CD14-positive monocyte (primary cell): ENCODE results near the gene DISP2. TPM values are rescaled to one million over a fixed set of nuclear protein-coding genes. Genes with fewer than 3 reads are reported as not detected.

ENCODE experiments used
- DNase-seq, 3 donors: peaks; one replicate each; pipeline ENCODE4 v3.0.0-alpha.2; 2011 to 2022
- H2AFZ ChIP-seq: 2 replicates; pipeline ENCODE4 v1.6.0; 2012; ENCODE audit warnings: mild to moderate bottlenecking, low read depth, low read length, inconsistent platforms; ENCODE audit not compliant: insufficient read depth, poor library complexity, severe bottlenecking
- H3K27ac ChIP-seq, 2 donors: 1 replicate in 1 of 2; 2 replicates in 1 of 2; pipeline ENCODE4 v1.5.1; 2012 to 2013; ENCODE audit warnings: low read length in 2 of 2, control low read depth in 1 of 2, inconsistent platforms in 1 of 2, low read depth in 1 of 2, mild to moderate bottlenecking in 1 of 2
- H3K27me3 ChIP-seq, 2 donors: one replicate each; pipeline versions ENCODE4 v1.6.0 to v1.6.1; 2011 to 2013; ENCODE audit warnings: low read length in 2 of 2; ENCODE audit not compliant: control insufficient read depth in 2 of 2, insufficient read depth in 2 of 2
- H3K36me3 ChIP-seq, 2 donors: replicated peaks in 1 of 2; 1 replicate in 1 of 2; 2 replicates in 1 of 2; pipeline versions ENCODE4 v1.5.1 to v1.6.1; 2012 to 2013; ENCODE audit warnings: low read length in 2 of 2, control low read depth in 1 of 2, inconsistent platforms in 1 of 2, mild to moderate bottlenecking in 1 of 2; ENCODE audit not compliant: insufficient read depth in 2 of 2, control insufficient read depth in 1 of 2
- H3K4me1 ChIP-seq, 2 donors: 1 replicate in 1 of 2; 2 replicates in 1 of 2; pipeline versions ENCODE4 v1.5.1 to v1.6.1; 2012 to 2013; ENCODE audit warnings: low read length in 2 of 2, control low read depth in 1 of 2, inconsistent platforms in 1 of 2, mild to moderate bottlenecking in 1 of 2, moderate library complexity in 1 of 2; ENCODE audit not compliant: insufficient read depth in 2 of 2, control insufficient read depth in 1 of 2
- H3K4me2 ChIP-seq: replicated peaks from 2 replicates; pipeline ENCODE3; 2012; ENCODE audit warnings: low read length, moderate library complexity, mild to moderate bottlenecking; ENCODE audit not compliant: poor library complexity, severe bottlenecking; ENCODE audit errors: extremely low read depth
- H3K4me3 ChIP-seq, 3 experiments: fragments of 200-600 bp in 1 of 3; sonication (generic) in 1 of 3; replicated peaks in 1 of 3; 1 replicate in 2 of 3; 2 replicates in 1 of 3; pipeline ENCODE4 v1.5.1; 2011 to 2013; ENCODE audit warnings: low read length in 3 of 3, mild to moderate bottlenecking in 3 of 3, control low read depth in 2 of 3, low read depth in 2 of 3, inconsistent platforms in 1 of 3, moderate library complexity in 1 of 3
- H3K79me2 ChIP-seq: 2 replicates; pipeline ENCODE4 v1.6.0; 2012; ENCODE audit warnings: mild to moderate bottlenecking, control low read depth, inconsistent platforms, low read length, moderate library complexity; ENCODE audit not compliant: insufficient read depth
- H3K9ac ChIP-seq: 2 replicates; pipeline ENCODE4 v1.6.0; 2017; ENCODE audit warnings: low read length, mild to moderate bottlenecking; ENCODE audit not compliant: insufficient read depth, poor library complexity, severe bottlenecking
- H3K9me3 ChIP-seq, 2 donors: replicated peaks in 1 of 2; 1 replicate in 1 of 2; 2 replicates in 1 of 2; pipeline versions ENCODE4 v1.5.1 to v1.6.1; 2012 to 2013; ENCODE audit warnings: low read length in 2 of 2, control low read depth in 1 of 2; ENCODE audit not compliant: control insufficient read depth in 1 of 2, insufficient read depth in 1 of 2
- H4K20me1 ChIP-seq: 2 replicates; pipeline ENCODE4 v1.6.0; 2012; ENCODE audit warnings: mild to moderate bottlenecking, low read length, control low read depth, moderate library complexity; ENCODE audit not compliant: insufficient read depth
- H3K27ac Mint-ChIP-seq, 7 donors: one replicate each; pipeline ENCODE4 v1.8.0; 2020; ENCODE audit warnings: mild to moderate bottlenecking in 7 of 7, mixed read lengths in 7 of 7, moderate library complexity in 6 of 7, inconsistent platforms in 2 of 7
- H3K27me3 Mint-ChIP-seq, 3 donors: one replicate each; pipeline ENCODE4 v1.8.0; 2021 to 2022; ENCODE audit warnings: low read depth in 3 of 3, mild to moderate bottlenecking in 3 of 3, mixed read lengths in 3 of 3, moderate library complexity in 3 of 3, inconsistent platforms in 1 of 3
- H3K36me3 Mint-ChIP-seq, 2 donors: one replicate each; pipeline ENCODE4 v1.8.0; 2020; ENCODE audit warnings: mixed read lengths in 2 of 2, inconsistent platforms in 1 of 2, mild to moderate bottlenecking in 1 of 2
- H3K4me1 Mint-ChIP-seq: one replicate; pipeline ENCODE4 v1.8.0; 2020; ENCODE audit warnings: mild to moderate bottlenecking, mixed read lengths
- H3K4me3 Mint-ChIP-seq, 2 donors: one replicate each; pipeline ENCODE4 v1.8.0; 2020; ENCODE audit warnings: mild to moderate bottlenecking in 2 of 2, mixed read lengths in 2 of 2, moderate library complexity in 1 of 2
- H3K9me3 Mint-ChIP-seq, 7 donors: one replicate each; pipeline ENCODE4 v1.8.0; 2020 to 2022; ENCODE audit warnings: mixed read lengths in 7 of 7, mild to moderate bottlenecking in 6 of 7, moderate library complexity in 6 of 7, inconsistent platforms in 2 of 7
- CTCF ChIP-seq: fragments of 200-600 bp; IDR thresholded peaks from one replicate; pipeline ENCODE4 v1.8.0; 2022; ENCODE audit warnings: antibody characterized with exemption, mild to moderate bottlenecking
- WGBS: methylation state at CpG from one replicate; pipeline ENCODE4 v1.1.5; 2013; ENCODE audit warnings: missing lambda C conversion rate; ENCODE audit not compliant: insufficient coverage; 5-methylcytosine and 5-hydroxymethylcytosine counted together
- intact Hi-C, 2 donors: fragments of 100-400 bp; cut with micrococcal nuclease; formaldehyde crosslinking; loops; one replicate each; pipeline versions ENCODE4 v1.15.0 to v1.15.1; 2023
- polyA plus RNA-seq, 3 donors: library from polyadenylated mRNA; depleted of rRNA in 1 of 3; unstranded in 2 of 3; stranded (reverse) in 1 of 3; fragments of 300-500 nt in 2 of 3; fragments of >200 nt in 1 of 3; fragmentation: Illumina TruSeq in 2 of 3; gene quantifications; 1 replicate in 2 of 3; 2 replicates in 1 of 3; pipeline ENCODE4 v1.2.3, GENCODE V29; 2012 to 2021

DISP2 gene
- polyA plus RNA-seq, 3 donors: 0.01 TPM; not detected in 1

GRCh38 chr15:40427188-40427587, 69.2 kb downstream of the DISP2 start:
- peaks cover 0 to 3% (median 0%) of the 10 kb centered on the region in 7 donors for H3K9me3 Mint-ChIP-seq
- peaks cover 1 to 2% (median 2%) of the 10 kb centered on the region in 3 donors for H3K27me3 Mint-ChIP-seq
- peaks cover 2% of the 10 kb centered on the region in 2 donors for H3K36me3 Mint-ChIP-seq
- Histone ChIP-seq H3K36me3 (no peaks in the 10 kb centered on the region), H3K79me2 (no peaks in the 10 kb centered on the region), H3K4me1 (peaks cover 0 to under 1% of the 10 kb centered on the region in 2 donors), H3K9me3 (no peaks in the 10 kb centered on the region), H3K27ac (no peak overlapping the region), H3K27me3 (no peaks in the 10 kb centered on the region), H3K9ac (no peak overlapping the region), H3K4me3 (no peak overlapping the region), H3K4me2 (no peak overlapping the region), H4K20me1 (no peaks in the 10 kb centered on the region), H2AFZ (no peak overlapping the region)
- no peaks in the 10 kb centered on the region for H3K4me1 Mint-ChIP-seq
- intact Hi-C loops: loop anchor here in 1 of 2 donors (10.0 kb wide), 1 partner anchor 212 kb away; no protein-coding TSS in a partner anchor
- no peak overlapping the region for H3K4me3 Mint-ChIP-seq
- no peak for DNase-seq
- no peak overlapping the region for H3K27ac Mint-ChIP-seq
- TF ChIP-seq CTCF: no peak
- WGBS: 91% methylated on average over 8 of the region's 9 CpGs

- Histone ChIP-seq H3K27ac (no peak overlapping the region), H3K4me2 (no peak overlapping the region), H3K9me3 (no peaks in the 10 kb centered on the region), H3K4me1 (no peaks in the 10 kb centered on the region), H3K9ac (no peak overlapping the region), H3K4me3 (no peak overlapping the region), H3K27me3 (no peaks in the 10 kb centered on the region), H2AFZ (no peak overlapping the region), H4K20me1 (no peaks in the 10 kb centered on the region), H3K79me2 (no peaks in the 10 kb centered on the region), H3K36me3 (no peaks in the 10 kb centered on the region)
- Mint-ChIP-seq H3K27ac (no peak overlapping the region), H3K36me3 (peaks cover 2% of the 10 kb centered on the region in 2 donors), H3K4me3 (no peak overlapping the region), H3K4me1 (no peaks in the 10 kb centered on the region), H3K9me3 (peaks cover 0 to 3% (median 0%) of the 10 kb centered on the region in 7 donors), H3K27me3 (peaks cover 1 to 3% (median 3%) of the 10 kb centered on the region in 3 donors)
- intact Hi-C loops: loop anchor here in 1 of 2 donors (10.0 kb wide), 1 partner anchor 213 kb away; no protein-coding TSS in a partner anchor
- 93% methylated on average over 2 of the region's 4 CpGs for WGBS
- TF ChIP-seq CTCF: no peak
- no peak for DNase-seq
Measured at GRCh38 chr15:40428185-40428584, 70.2 kb downstream of the DISP2 start.

Other genes starting within 250 kb of the DISP2 start
- 10 to 100 TPM in 1 of 3 donors, 1 to 10 TPM in 2; 5.6 to 59.6 (median 6.5) TPM for gene BMF, start 249.3 kb upstream of the DISP2 start, polyA plus RNA-seq
- gene BUB1B, start 197.2 kb upstream of the DISP2 start, polyA plus RNA-seq: under 1 TPM in 2 of 3 donors, not detected in 1; 0.01 to 0.51 TPM
- under 1 TPM in 1 of 3 donors, not detected in 2; 0.03 TPM for gene PAK6, start 119.2 kb upstream of the DISP2 start, polyA plus RNA-seq
- gene ANKRD63, start 75.2 kb upstream of the DISP2 start, polyA plus RNA-seq: not detected
- gene PLCB2, start 50.3 kb upstream of the DISP2 start, polyA plus RNA-seq: 1,000 to 10,000 TPM in 1 of 3 donors, 10 to 100 TPM in 2; 56.5 to 1,191 (median 74.5) TPM
- gene INAFM2, start 34.5 kb upstream of the DISP2 start, polyA plus RNA-seq: 10 to 100 TPM in 1 of 3 donors, 1 to 10 TPM in 2; 5.1 to 19.6 (median 8.3) TPM
- gene CCDC9B, start 17.3 kb upstream of the DISP2 start, polyA plus RNA-seq: 1 to 10 TPM in 1 of 3 donors, under 1 TPM in 2; 0.13 to 2.2 (median 0.39) TPM
- not detected for gene PHGR1, start 7.2 kb upstream of the DISP2 start, polyA plus RNA-seq
- 1 to 10 TPM; 5.4 to 10.0 (median 7.9) TPM for gene KNSTRN, start 24.5 kb downstream of the DISP2 start, polyA plus RNA-seq
- 10 to 100 TPM; 28.6 to 46.3 (median 31.3) TPM for gene IVD, start 47.6 kb downstream of the DISP2 start, polyA plus RNA-seq
- gene BAHD1, start 82.7 kb downstream of the DISP2 start, polyA plus RNA-seq: 1 to 10 TPM in 1 of 3 donors, under 1 TPM in 2; 0.67 to 8.9 (median 0.79) TPM
- 1 to 10 TPM in 2 of 3 donors, under 1 TPM in 1; 0.85 to 5.2 (median 1.2) TPM for gene CHST14, start 112.8 kb downstream of the DISP2 start, polyA plus RNA-seq
- gene CCDC32, start 206.8 kb downstream of the DISP2 start, polyA plus RNA-seq: 10 to 100 TPM in 2 of 3 donors, 1 to 10 TPM in 1; 7.5 to 37.3 (median 30.8) TPM
- gene RPUSD2, start 211.1 kb downstream of the DISP2 start, polyA plus RNA-seq: 1 to 10 TPM; 1.1 to 6.3 (median 4.3) TPM
- gene KNL1, start 236.0 kb downstream of the DISP2 start, polyA plus RNA-seq: under 1 TPM; 0.13 to 0.38 (median 0.16) TPM